Prostate gland (tissue), 2 donors: ENCODE results near the gene IPO13. TPM values are rescaled to one million over a fixed set of nuclear protein-coding genes. Genes with fewer than 3 reads are reported as not detected.

ENCODE experiments used
- DNase-seq: peaks from one replicate; pipeline ENCODE4 v3.0.0-alpha.2; 2019; ENCODE audit warnings: low spot score
- H3K27ac ChIP-seq, 2 donors: fragments of 200-600 bp; sonication (generic); 2 replicates each; pipeline ENCODE4 v1.5.1; 2017 to 2019
- H3K27me3 ChIP-seq: fragments of 200-600 bp; sonication (generic); replicated peaks from 2 replicates; pipeline ENCODE4 v1.5.1; 2019; ENCODE audit not compliant: insufficient read depth
- H3K36me3 ChIP-seq, 2 donors: fragments of 200-600 bp; sonication (generic); 1 replicate in 1 of 2; 2 replicates in 1 of 2; pipeline versions ENCODE4 v1.5.1 to v1.8.1; 2017 to 2019
- H3K4me1 ChIP-seq: fragments of 200-600 bp; sonication (generic); replicated peaks from 2 replicates; pipeline ENCODE4 v1.5.1; 2019
- H3K4me3 ChIP-seq, 2 donors: fragments of 200-600 bp; sonication (generic); 2 replicates each; pipeline ENCODE4 v1.5.1; 2017 to 2019
- H3K9me3 ChIP-seq: fragments of 200-600 bp; sonication (generic); 2 replicates; pipeline ENCODE4 v1.5.1; 2017
- POLR2A ChIP-seq: fragments of 450-650 bp; IDR thresholded peaks from one replicate; pipeline ENCODE4 v1.6.1; 2016; ENCODE audit warnings: antibody characterized with exemption, mild to moderate bottlenecking
- POLR2AphosphoS5 ChIP-seq: sonication (generic); formaldehyde crosslinking; IDR thresholded peaks from one replicate; pipeline ENCODE4 v1.6.1; 2017; ENCODE audit warnings: antibody characterized with exemption
- WGBS: methylation state at CpG from one replicate; pipeline ENCODE4 v1.1.5; 2018; 5-methylcytosine and 5-hydroxymethylcytosine counted together
- intact Hi-C: fragments of 100-400 bp; cut with DNase I; formaldehyde crosslinking; loops from one replicate; pipeline ENCODE4 v1.14.2; 2022
- total RNA-seq, 2 donors: library from RNA; depleted of rRNA; stranded (reverse); fragments of >200 nt; gene quantifications; one replicate each; pipeline ENCODE4 v1.1.0, GENCODE V29; 2016
- TF ChIP-seq, protein P1 (sequence below), 4 experiments: fragments of 200-600 bp in 2 of 4; fragments of 450-650 bp in 2 of 4; sonication (generic) in 2 of 4; IDR thresholded peaks; 1 replicate in 3 of 4; 2 replicates in 1 of 4; pipeline ENCODE4 v1.5.1; 2016 to 2019; ENCODE audit warnings: antibody characterized with exemption in 4 of 4, mild to moderate bottlenecking in 2 of 4, moderate library complexity in 2 of 4

Gene IPO13
- total RNA-seq, 2 donors from 2014 or later = 27.7 to 55.7 TPM

GRCh38 chr1:43949678-43950077, 2.9 kb downstream of the IPO13 start:
- no peak for DNase-seq
- WGBS = 84% methylated on average over 10 of the region's 13 CpGs
- no peaks in the 10 kb centered on the region for H3K9me3 ChIP-seq
- intact Hi-C loops = no loop called here
- no peaks in the 10 kb centered on the region for H3K36me3 ChIP-seq
- no peak overlapping the region for H3K4me3 ChIP-seq
- peaks cover 17% of the 10 kb centered on the region for H3K4me1 ChIP-seq
- no peak for TF ChIP-seq POLR2A
- TF ChIP-seq, protein P1, sequence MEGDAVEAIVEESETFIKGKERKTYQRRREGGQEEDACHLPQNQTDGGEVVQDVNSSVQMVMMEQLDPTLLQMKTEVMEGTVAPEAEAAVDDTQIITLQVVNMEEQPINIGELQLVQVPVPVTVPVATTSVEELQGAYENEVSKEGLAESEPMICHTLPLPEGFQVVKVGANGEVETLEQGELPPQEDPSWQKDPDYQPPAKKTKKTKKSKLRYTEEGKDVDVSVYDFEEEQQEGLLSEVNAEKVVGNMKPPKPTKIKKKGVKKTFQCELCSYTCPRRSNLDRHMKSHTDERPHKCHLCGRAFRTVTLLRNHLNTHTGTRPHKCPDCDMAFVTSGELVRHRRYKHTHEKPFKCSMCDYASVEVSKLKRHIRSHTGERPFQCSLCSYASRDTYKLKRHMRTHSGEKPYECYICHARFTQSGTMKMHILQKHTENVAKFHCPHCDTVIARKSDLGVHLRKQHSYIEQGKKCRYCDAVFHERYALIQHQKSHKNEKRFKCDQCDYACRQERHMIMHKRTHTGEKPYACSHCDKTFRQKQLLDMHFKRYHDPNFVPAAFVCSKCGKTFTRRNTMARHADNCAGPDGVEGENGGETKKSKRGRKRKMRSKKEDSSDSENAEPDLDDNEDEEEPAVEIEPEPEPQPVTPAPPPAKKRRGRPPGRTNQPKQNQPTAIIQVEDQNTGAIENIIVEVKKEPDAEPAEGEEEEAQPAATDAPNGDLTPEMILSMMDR (IDR thresholded peaks at IDR 0.05) = no peak
- no peak for TF ChIP-seq POLR2AphosphoS5
- H3K27ac ChIP-seq = no peak overlapping the region
- H3K27me3 ChIP-seq = no peaks in the 10 kb centered on the region

DNA sequence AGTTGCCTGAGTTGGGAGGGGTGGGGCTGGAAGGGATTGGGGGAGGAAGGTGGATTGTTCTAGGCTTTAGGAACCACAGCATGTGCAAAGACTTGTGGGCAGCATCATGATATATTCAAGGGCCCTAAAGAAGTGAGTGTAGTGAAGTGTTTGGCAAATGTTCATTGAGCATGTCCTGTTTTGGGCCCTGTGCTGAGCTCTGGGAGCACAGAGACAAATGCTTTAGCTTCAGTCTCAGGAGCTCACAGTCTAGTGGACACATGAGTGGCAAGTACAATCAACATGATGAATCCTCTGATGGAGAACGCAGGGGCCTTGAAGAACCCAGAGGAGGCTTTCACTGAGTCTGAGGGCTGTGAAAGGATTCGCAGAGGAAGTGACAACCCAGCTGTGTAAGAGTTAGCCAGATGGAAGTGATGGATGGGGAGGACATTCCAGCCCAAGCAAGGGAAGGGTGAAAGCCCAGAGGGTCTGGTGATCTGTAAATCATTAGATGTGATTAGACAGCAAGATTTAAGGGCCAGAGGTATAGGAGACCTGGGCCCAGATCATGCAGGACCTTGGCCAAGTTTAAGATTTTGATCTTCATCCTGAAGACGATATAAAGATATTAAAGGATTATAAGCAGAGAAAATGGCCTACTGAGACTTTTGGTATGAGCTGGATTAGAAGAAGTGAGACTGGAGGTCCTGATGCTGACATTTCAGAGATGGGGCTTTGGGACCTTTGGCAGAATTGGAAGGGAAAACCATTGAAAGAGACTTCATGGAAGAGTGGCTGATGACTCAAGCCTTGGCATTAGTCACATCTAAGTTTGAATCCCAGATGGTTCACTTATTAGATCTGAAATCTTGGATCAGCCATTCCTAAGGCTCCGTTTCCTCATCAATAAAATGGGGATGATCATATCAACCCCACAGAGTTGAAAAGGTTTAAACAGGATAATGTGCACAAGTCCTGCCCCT, 4.6 kb downstream of the IPO13 start:
- Histone ChIP-seq H3K27ac (no peak overlapping the region), H3K27me3 (no peaks in the 10 kb centered on the region), H3K9me3 (no peaks in the 10 kb centered on the region), H3K4me1 (peaks cover 15% of the 10 kb centered on the region), H3K4me3 (no peak overlapping the region), H3K36me3 (no peaks in the 10 kb centered on the region)
- WGBS = 82% methylated on average over 4 of the region's 4 CpGs
- DNase-seq = no peak
- TF ChIP-seq POLR2AphosphoS5 = no peak
- TF ChIP-seq POLR2A = no peak
- TF ChIP-seq, protein P1 (IDR thresholded peaks at IDR 0.05) = no peak
- intact Hi-C loops = no loop called here

GRCh38 chr1:43952731-43953346, 6.1 kb downstream of the IPO13 start:
- Histone ChIP-seq H3K9me3 (no peaks in the 10 kb centered on the region), H3K4me3 (no peak overlapping the region), H3K27me3 (no peaks in the 10 kb centered on the region), H3K4me1 (peaks cover 7% of the 10 kb centered on the region), H3K36me3 (peaks cover 0 to 8% of the 10 kb centered on the region in 2 donors), H3K27ac (no peak overlapping the region)
- intact Hi-C loops = no loop called here
- DNase-seq = no peak
- WGBS = 56% methylated on average over 8 of the region's 8 CpGs
- TF ChIP-seq POLR2AphosphoS5 (no peak), POLR2A (no peak)
- TF ChIP-seq, protein P1 (IDR thresholded peaks at IDR 0.05) = no peak

DNA sequence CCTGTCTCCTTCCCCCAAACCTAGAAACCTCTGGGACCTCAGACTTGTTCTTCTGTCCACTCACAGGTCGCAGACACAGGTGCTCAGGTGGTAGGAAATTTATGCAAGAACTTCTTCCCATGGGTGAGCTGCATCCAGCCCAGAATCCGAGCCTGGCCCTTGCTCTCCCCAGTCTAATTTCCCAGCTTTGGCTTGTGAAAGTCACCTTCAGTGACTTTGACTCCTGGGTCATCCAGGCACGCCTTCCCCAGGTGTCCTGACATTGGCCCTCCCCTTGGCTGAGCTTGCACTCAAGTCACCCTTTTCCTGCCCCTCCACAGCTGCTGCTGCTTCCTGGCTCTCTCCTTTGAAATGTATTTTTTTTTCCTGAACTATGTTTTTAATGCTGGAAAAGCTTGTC, 6.6 kb downstream of the IPO13 start:
- Histone ChIP-seq H3K9me3 (no peaks in the 10 kb centered on the region), H3K36me3 (peaks cover 0 to 8% of the 10 kb centered on the region in 2 donors), H3K27me3 (no peaks in the 10 kb centered on the region), H3K27ac (no peak overlapping the region), H3K4me3 (no peak overlapping the region), H3K4me1 (peaks cover 2% of the 10 kb centered on the region)
- WGBS = 72% methylated on average over 3 of the region's 3 CpGs
- TF ChIP-seq, protein P1 (IDR thresholded peaks at IDR 0.05) = no peak
- TF ChIP-seq POLR2AphosphoS5 = no peak
- TF ChIP-seq POLR2A = no peak
- DNase-seq = no peak
- intact Hi-C loops = no loop called here
